AG10803 (cell line): ENCODE measurements around the gene TRIM5.

Source experiments
- DNase-seq: peaks from one replicate; pipeline ENCODE4 v3.0.0; 2010; ENCODE audit warnings: low read depth
- H3K4me3 ChIP-seq: 2 replicates; pipeline ENCODE4 v1.5.1; 2011; ENCODE audit warnings: mild to moderate bottlenecking, low read length, control low read depth
- TF ChIP-seq, protein P1 (sequence below): conservative IDR thresholded peaks from 2 replicates; pipeline ENCODE4 v1.5.1; 2011; ENCODE audit warnings: mild to moderate bottlenecking, low read length, control low read depth, inconsistent platforms

Gene TRIM5

DNA sequence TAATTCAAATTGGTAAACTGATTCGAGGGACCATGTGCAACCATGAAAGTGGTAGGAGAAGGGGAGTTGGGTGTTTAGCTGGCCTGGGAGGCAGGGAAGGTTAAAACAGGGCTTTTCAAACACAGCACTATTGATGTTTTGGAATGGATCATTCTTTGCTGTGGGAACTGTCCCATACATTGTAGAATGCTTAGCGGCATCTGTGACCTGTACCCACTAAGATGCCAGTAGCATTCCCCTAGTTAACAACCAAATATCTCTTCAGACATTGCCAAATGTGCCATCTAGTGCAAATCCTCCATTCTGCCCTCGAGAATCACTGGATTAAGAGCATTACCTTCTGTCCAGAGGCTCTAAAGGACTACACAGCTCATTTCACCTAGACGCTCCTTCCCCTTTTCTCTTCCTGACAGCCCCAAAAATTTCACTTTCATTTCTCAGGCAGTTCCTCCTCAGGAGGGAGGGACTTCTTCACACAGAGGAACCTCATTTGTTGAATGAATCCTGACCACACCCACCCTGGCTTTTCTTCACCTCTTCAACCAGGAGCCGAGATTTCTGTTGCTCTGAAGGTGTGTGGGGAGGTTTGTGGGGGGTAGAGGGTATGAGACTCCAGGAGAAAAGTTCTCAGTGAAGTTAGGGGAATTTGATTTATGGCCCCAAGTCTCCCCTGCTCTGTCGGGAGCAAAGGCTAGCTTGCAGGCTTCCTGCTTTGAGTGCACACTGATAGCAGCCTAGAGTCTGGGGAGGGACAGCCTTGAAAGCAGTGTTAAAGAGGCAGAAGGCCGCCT, 60.2 kb downstream of the TRIM5 start, which contains the start of gene TRIM34:
Gene TRIM34 (plus strand): TSS at position 513 of the 791 bp plus-strand sequence. CDS start 7,331 bp downstream, outside the sequence.
- DNase-seq = peak; percentile 62
- TF ChIP-seq, protein P1, sequence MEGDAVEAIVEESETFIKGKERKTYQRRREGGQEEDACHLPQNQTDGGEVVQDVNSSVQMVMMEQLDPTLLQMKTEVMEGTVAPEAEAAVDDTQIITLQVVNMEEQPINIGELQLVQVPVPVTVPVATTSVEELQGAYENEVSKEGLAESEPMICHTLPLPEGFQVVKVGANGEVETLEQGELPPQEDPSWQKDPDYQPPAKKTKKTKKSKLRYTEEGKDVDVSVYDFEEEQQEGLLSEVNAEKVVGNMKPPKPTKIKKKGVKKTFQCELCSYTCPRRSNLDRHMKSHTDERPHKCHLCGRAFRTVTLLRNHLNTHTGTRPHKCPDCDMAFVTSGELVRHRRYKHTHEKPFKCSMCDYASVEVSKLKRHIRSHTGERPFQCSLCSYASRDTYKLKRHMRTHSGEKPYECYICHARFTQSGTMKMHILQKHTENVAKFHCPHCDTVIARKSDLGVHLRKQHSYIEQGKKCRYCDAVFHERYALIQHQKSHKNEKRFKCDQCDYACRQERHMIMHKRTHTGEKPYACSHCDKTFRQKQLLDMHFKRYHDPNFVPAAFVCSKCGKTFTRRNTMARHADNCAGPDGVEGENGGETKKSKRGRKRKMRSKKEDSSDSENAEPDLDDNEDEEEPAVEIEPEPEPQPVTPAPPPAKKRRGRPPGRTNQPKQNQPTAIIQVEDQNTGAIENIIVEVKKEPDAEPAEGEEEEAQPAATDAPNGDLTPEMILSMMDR = no peak
- peak within 1 kb of the TSS; percentile 66 for H3K4me3 ChIP-seq

DNA sequence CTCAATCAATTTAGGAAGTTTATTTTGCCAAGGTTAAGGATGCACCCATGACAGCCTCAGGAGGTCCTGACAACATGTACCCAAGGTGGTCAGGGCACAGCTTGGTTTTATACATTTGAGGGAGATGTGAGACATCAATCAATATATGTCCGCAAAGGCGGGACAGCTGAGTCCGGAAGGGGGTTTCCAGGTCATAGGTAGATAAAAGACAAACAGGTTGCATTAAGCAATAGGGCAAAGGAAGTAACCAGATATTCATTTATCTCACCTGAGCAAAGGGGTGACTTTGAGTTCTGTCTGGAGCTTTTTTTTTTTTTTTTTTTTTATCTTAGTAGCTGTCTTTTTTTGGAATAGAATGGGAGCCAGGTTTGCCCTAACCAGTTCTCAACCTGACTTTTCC, 62.1 kb downstream of the TRIM5 start:
- DNase-seq = no peak
- TF ChIP-seq, protein P1 = no peak
- no peak overlapping the region for H3K4me3 ChIP-seq

DNA sequence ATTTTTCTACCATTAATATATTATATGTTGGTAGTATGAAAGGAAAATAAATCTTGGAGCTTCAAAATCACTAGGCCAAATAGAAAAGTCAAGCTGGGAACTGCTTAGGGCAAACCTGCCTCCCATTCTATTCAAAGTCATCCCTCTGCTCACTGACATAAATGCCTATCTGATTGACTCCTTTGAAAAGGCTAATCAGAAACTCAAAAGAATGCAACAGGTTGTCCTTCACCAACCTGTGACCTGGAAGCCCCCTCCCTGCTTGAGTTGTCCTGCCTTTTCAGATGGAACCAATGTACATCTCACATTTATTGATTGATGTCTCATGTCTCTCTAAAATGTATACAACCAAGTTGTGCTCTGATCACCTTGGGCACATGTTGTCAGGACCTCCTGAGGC, 63.3 kb downstream of the TRIM5 start:
- no peak overlapping the region for H3K4me3 ChIP-seq
- TF ChIP-seq, protein P1 = no peak
- no peak for DNase-seq

DNA sequence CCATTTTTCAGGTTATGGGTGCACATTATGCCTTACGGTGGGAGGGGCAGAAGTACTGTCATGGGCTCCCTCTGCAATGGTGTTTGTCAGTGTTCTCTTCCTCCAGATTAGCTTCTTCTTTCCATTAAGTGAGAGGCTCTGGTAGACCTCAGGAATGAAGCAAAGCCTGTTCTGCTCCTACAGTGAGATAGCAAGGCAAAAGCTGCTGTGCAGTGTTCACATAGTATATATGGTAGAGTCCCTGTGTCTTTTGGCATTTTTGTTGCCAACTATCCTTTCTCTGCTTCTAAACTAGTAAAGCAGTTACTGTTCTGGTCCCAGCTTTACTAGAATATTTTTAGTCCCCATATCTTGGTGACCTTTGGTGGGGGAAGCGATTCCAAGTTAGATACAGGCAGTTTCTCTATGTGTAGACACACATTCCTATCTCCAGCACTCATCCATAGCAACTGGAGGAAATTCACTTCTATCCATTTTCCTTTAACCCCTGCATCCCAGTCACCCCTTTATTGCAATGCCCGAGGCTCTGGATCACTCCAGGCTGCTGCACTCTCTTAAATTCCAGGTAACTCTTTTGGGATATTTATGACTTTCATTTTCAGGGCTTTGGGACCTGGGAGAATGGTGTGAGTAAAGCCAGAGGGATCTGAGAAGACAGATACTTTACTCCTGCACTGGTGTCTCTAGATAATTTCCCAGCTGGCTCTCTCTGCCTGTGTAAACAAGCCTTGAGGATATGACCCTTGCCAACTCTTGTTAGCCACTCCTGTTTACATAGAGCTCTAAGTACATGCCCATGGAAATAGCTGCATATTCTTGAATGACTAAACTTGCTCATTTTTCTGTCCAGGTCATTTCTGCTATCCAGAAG, 64.0 kb downstream of the TRIM5 start:
- peak; percentile 85 for DNase-seq
- TF ChIP-seq, protein P1 = no peak
- peak overlapping the region; percentile 2; the same call in 1 of the 2 replicates for H3K4me3 ChIP-seq

DNA sequence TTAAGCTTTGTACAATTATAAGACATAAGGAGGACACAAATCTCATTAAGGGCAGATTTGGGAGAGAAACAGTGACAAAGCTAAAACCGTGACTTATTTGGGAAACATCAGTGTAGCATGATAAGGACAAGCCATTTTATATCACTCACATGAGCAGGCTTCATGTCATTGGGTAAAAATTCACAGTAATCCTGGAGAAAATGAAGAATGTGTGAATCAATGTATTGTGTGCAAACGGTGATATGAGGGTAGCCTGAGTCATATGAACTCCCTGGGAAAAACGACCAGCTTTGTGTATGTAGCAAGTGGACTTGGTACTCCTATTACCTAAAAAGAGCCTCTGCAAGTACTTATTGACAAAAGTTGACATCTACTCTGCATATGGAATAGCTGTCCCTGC, 66.1 kb downstream of the TRIM5 start:
- peak; percentile 74 for DNase-seq
- no peak overlapping the region for H3K4me3 ChIP-seq
- TF ChIP-seq, protein P1 = no peak
